Ovary (tissue), 9 donors: Measurements from ENCODE around the gene APOA1. TPM values are rescaled to one million over a fixed set of nuclear protein-coding genes. Genes with fewer than 3 reads are reported as not detected.

Source experiments
- DNase-seq, 5 donors: peaks; one replicate each; pipeline ENCODE4 v3.0.0-alpha.2; 2019 to 2020
- H3K27ac ChIP-seq, 2 donors: fragments of 200-600 bp; one replicate each; pipeline versions ENCODE4 v1.5.1 to v1.8.0; 2019 to 2022
- H3K27me3 ChIP-seq: fragments of 200-600 bp; one replicate; pipeline ENCODE4 v1.8.0; 2022
- H3K36me3 ChIP-seq: fragments of 200-600 bp; sonication (generic); one replicate; pipeline ENCODE4 v1.5.1; 2019
- H3K4me1 ChIP-seq: one replicate; pipeline ENCODE4 v1.8.1; 2013; ENCODE audit warnings: mild to moderate bottlenecking, moderate library complexity; ENCODE audit not compliant: insufficient read depth
- H3K4me3 ChIP-seq: fragments of 200-600 bp; sonication (generic); one replicate; pipeline ENCODE4 v1.5.1; 2017
- H3K9me3 ChIP-seq, 2 donors: fragments of 200-600 bp in 1 of 2; sonication (generic) in 1 of 2; one replicate each; pipeline versions ENCODE4 v1.5.1 to v1.8.1; 2013 to 2019; ENCODE audit warnings: mild to moderate bottlenecking in 1 of 2, moderate library complexity in 1 of 2
- EP300 ChIP-seq: sonication (generic); formaldehyde crosslinking; IDR thresholded peaks from one replicate; pipeline ENCODE4 v1.6.1; 2017; ENCODE audit warnings: antibody characterized with exemption
- POLR2A ChIP-seq: fragments of 450-650 bp; IDR thresholded peaks from one replicate; pipeline ENCODE4 v1.6.1; 2017; ENCODE audit warnings: antibody characterized with exemption, mild to moderate bottlenecking, moderate library complexity
- WGBS, 3 donors: extraction: QIAGEN DNeasy Blood & Tissue Kit in 1 of 3; methylation state at CpG; one replicate each; pipeline versions ENCODE4 v1.1.5 to v1.1.7; 2013 to 2017; 5-methylcytosine and 5-hydroxymethylcytosine counted together
- intact Hi-C, 4 donors: fragments of 100-400 bp; cut with DNase I; formaldehyde crosslinking; loops; one replicate each; pipeline versions ENCODE4 v1.11.0 to v1.15.1; 2022 to 2023
- polyA plus RNA-seq, 2 donors: library from polyadenylated mRNA; stranded (reverse); fragments of 200-250 nt in 1 of 2; fragments of 350-450 nt in 1 of 2; fragmentation: Illumina TruSeq in 1 of 2; extraction: RNeasy Lipid Tissue Mini Kit (QIAGEN cat#74804) in 1 of 2; gene quantifications; one replicate each; pipeline ENCODE4 v1.2.3, GENCODE V29; 2013 to 2014
- total RNA-seq, 7 donors: library from RNA; depleted of rRNA in 2 of 7; stranded (reverse); fragments of >200 nt in 2 of 7; fragmentation: NEBNext Ultra II Directional in 3 of 7; extraction: Animal tissue kit (Norgen Biotek cat#: 25700) in 3 of 7; gene quantifications; one replicate each; pipeline versions ENCODE4 v1.1.0 to v1.2.4, GENCODE V29; 2016 to 2023
- TF ChIP-seq, protein P1 (sequence below), 3 donors: fragments of 450-650 bp in 2 of 3; fragments of 200-600 bp in 1 of 3; IDR thresholded peaks; one replicate each; pipeline versions ENCODE4 v1.5.1 to v1.8.0; 2016 to 2022; ENCODE audit warnings: antibody characterized with exemption in 3 of 3, mild to moderate bottlenecking in 1 of 3
- donor health status: DM: no; HTN: no; CAD: no; lungs with moderate emphysema.
- donor health status: DM: no; HTN: no; CAD: no.
- donor health status: Bipolar disorder and iron deficiency.
- donor health status: DM: yes; HTN: yes; CAD: no.
- donor health status: DM: no; HTN: no; CAD: no.
- donor health status: DM: yes; HTN: yes; CAD: no.

The APOA1 gene
- total and polyA plus RNA-seq, 9 donors = 5.3 to 42.8 (median 19.0) TPM

DNA sequence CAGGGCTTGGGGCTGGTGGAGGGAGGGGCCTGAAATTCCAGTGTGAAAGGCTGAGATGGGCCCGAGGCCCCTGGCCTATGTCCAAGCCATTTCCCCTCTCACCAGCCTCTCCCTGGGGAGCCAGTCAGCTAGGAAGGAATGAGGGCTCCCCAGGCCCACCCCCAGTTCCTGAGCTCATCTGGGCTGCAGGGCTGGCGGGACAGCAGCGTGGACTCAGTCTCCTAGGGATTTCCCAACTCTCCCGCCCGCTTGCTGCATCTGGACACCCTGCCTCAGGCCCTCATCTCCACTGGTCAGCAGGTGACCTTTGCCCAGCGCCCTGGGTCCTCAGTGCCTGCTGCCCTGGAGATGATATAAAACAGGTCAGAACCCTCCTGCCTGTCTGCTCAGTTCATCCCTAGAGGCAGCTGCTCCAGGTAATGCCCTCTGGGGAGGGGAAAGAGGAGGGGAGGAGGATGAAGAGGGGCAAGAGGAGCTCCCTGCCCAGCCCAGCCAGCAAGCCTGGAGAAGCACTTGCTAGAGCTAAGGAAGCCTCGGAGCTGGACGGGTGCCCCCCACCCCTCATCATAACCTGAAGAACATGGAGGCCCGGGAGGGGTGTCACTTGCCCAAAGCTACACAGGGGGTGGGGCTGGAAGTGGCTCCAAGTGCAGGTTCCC is 7.8 kb downstream of the APOA1 start, which contains the start of gene APOC3:
APOC3 (plus strand) TSS at position 383 of the 659 bp plus-strand sequence. CDS start 676 bp downstream, outside the sequence.
- H3K36me3 ChIP-seq = no peaks in the 10 kb centered on the region
- intact Hi-C loops = loop anchor here in 1 of 4 donors (5.0 kb wide), 1 partner anchor 37 kb away; the partner anchor contains the start of gene APOA5
- peak in 2 of 5 donors; percentile 37 to 52 for DNase-seq
- H3K27ac ChIP-seq = peak within 1 kb of the TSS; percentile 14 to 37
- TF ChIP-seq, protein P1, sequence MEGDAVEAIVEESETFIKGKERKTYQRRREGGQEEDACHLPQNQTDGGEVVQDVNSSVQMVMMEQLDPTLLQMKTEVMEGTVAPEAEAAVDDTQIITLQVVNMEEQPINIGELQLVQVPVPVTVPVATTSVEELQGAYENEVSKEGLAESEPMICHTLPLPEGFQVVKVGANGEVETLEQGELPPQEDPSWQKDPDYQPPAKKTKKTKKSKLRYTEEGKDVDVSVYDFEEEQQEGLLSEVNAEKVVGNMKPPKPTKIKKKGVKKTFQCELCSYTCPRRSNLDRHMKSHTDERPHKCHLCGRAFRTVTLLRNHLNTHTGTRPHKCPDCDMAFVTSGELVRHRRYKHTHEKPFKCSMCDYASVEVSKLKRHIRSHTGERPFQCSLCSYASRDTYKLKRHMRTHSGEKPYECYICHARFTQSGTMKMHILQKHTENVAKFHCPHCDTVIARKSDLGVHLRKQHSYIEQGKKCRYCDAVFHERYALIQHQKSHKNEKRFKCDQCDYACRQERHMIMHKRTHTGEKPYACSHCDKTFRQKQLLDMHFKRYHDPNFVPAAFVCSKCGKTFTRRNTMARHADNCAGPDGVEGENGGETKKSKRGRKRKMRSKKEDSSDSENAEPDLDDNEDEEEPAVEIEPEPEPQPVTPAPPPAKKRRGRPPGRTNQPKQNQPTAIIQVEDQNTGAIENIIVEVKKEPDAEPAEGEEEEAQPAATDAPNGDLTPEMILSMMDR (IDR thresholded peaks at IDR 0.05) = no peak
- no peak within 1 kb of the TSS for H3K4me3 ChIP-seq
- H3K4me1 ChIP-seq = peaks cover 6% of the 10 kb centered on the region
- H3K27me3 ChIP-seq = no peaks in the 10 kb centered on the region
- no peaks in the 10 kb centered on the region for H3K9me3 ChIP-seq
- WGBS, 3 donors = 66 to 76% (median 69%) methylated on average over 9 of the region's 9 CpGs

DNA sequence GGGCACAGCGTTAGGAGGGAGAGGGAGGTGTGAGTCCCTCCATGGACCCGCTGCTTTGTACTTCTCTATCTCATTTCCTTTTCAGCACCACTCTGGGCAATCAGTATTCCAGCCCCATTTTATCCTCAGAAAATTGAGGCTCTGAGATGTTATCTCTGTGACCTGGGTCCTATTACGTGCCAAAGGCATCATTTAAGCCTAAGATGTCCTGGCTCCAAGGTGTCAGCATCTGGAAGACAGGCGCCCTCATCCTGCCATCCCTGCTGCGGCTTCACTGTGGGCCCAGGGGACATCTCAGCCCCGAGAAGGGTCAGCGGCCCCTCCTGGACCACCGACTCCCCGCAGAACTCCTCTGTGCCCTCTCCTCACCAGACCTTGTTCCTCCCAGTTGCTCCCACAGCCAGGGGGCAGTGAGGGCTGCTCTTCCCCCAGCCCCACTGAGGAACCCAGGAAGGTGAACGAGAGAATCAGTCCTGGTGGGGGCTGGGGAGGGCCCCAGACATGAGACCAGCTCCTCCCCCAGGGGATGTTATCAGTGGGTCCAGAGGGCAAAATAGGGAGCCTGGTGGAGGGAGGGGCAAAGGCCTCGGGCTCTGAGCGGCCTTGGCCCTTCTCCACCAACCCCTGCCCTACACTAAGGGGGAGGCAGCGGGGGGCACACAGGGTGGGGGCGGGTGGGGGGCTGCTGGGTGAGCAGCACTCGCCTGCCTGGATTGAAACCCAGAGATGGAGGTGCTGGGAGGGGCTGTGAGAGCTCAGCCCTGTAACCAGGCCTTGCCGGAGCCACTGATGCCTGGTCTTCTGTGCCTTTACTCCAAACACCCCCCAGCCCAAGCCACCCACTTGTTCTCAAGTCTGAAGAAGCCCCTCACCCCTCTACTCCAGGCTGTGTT is 8.5 kb downstream of the APOA1 start:
- intact Hi-C loops = no loop called here
- no peak for TF ChIP-seq POLR2A
- TF ChIP-seq EP300 = no peak
- TF ChIP-seq, protein P1 (IDR thresholded peaks at IDR 0.05) = no peak
- no peaks in the 10 kb centered on the region for H3K27me3 ChIP-seq

DNA sequence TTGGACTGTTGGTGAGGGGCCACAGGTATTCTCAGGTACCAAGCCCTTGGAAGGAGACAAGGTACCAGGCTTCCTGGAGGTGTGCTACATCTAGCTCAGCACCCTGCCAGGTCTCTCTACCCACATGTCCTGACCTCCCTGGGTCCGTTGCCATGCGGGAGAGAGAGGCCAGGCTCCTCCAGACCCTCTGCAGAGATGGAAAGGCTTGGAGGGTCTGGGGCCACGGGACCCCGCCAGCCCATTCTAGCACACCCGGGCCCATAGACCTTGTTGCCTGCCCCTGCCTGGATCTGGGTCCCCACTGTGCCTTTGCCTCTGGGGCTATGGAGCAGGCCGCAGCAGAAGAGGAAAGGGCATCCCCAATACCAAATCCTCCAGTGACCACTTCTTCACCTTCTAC is 10.0 kb downstream of the APOA1 start:
- WGBS, 3 donors = 85 to 95% (median 91%) methylated on average over 6 of the region's 6 CpGs
- no peaks in the 10 kb centered on the region for H3K27me3 ChIP-seq
- H3K36me3 ChIP-seq = no peaks in the 10 kb centered on the region
- no peak overlapping the region for H3K4me3 ChIP-seq
- peaks cover 6% of the 10 kb centered on the region for H3K4me1 ChIP-seq
- TF ChIP-seq, protein P1 (IDR thresholded peaks at IDR 0.05) = no peak
- TF ChIP-seq POLR2A (no peak), EP300 (no peak)
- no peak overlapping the region for H3K27ac ChIP-seq
- DNase-seq = no peak
- H3K9me3 ChIP-seq = no peaks in the 10 kb centered on the region
- intact Hi-C loops = no loop called here

More for the DNA sequence above, 8.5 kb downstream of the APOA1 start:
- Histone ChIP-seq H3K4me3 (no peak overlapping the region), H3K9me3 (no peaks in the 10 kb centered on the region), H3K4me1 (peaks cover 6% of the 10 kb centered on the region), H3K27ac (peak overlapping the region in 1 of 2 donors; percentile 37), H3K36me3 (no peaks in the 10 kb centered on the region)
- WGBS, 3 donors = 59 to 71% (median 61%) methylated on average over 16 of the region's 16 CpGs
- DNase-seq = no peak

DNA sequence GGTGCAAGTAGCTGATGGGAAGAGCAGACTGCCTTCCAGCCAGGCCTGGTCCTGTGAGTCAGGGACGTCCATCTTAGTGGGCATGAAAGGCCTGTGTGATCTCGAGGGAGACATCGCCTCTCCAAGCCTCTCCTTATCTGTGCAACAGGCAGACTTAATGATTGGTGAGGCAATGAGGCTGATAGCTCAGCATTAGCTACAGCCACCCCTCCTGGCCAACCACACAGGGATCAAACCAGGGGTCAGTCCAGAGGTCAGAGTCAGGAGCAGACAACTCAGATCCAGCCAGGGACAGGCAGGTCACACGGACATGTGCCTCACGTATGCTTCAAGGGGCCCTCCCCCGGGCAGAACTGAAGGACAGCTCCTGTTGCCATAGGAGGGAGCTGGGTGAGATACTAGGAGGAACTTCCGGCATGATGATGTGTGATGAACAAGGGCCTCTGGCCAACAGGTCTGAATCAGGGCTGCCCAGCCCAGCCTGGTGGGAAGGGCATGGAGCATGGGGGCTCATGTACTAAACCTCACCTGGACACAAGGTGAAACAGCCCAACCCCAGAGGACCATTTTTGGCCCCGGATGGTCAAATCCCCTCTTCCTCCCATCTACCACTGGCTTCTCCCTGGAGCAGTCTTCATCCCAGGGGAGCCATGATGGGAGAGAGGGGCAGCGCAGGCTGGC is 10.5 kb downstream of the APOA1 start:
- intact Hi-C loops = no loop called here
- no peak overlapping the region for H3K4me3 ChIP-seq
- WGBS, 3 donors = 74 to 82% (median 82%) methylated on average over 9 of the region's 9 CpGs
- DNase-seq = no peak
- H3K27me3 ChIP-seq = no peaks in the 10 kb centered on the region
- no peak overlapping the region for H3K27ac ChIP-seq
- H3K4me1 ChIP-seq = peaks cover 6% of the 10 kb centered on the region
- TF ChIP-seq EP300 = no peak
- no peaks in the 10 kb centered on the region for H3K9me3 ChIP-seq
- H3K36me3 ChIP-seq = no peaks in the 10 kb centered on the region
